ENCODE data around the gene BRPF1. TPM values are rescaled to one million over a fixed set of nuclear protein-coding genes. Genes with fewer than 3 reads are reported as not detected.

The BRPF1 gene, protein sequence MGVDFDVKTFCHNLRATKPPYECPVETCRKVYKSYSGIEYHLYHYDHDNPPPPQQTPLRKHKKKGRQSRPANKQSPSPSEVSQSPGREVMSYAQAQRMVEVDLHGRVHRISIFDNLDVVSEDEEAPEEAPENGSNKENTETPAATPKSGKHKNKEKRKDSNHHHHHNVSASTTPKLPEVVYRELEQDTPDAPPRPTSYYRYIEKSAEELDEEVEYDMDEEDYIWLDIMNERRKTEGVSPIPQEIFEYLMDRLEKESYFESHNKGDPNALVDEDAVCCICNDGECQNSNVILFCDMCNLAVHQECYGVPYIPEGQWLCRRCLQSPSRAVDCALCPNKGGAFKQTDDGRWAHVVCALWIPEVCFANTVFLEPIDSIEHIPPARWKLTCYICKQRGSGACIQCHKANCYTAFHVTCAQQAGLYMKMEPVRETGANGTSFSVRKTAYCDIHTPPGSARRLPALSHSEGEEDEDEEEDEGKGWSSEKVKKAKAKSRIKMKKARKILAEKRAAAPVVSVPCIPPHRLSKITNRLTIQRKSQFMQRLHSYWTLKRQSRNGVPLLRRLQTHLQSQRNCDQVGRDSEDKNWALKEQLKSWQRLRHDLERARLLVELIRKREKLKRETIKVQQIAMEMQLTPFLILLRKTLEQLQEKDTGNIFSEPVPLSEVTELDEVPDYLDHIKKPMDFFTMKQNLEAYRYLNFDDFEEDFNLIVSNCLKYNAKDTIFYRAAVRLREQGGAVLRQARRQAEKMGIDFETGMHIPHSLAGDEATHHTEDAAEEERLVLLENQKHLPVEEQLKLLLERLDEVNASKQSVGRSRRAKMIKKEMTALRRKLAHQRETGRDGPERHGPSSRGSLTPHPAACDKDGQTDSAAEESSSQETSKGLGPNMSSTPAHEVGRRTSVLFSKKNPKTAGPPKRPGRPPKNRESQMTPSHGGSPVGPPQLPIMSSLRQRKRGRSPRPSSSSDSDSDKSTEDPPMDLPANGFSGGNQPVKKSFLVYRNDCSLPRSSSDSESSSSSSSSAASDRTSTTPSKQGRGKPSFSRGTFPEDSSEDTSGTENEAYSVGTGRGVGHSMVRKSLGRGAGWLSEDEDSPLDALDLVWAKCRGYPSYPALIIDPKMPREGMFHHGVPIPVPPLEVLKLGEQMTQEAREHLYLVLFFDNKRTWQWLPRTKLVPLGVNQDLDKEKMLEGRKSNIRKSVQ (N-terminal part only)
- 6.3 and 7.8 TPM in 2 replicates for total RNA-seq (2014; rRNA removed; shearing (Covaris generic))
- 9.5 and 18.9 TPM in 2 replicates for polyA plus RNA-seq (2014; cell fraction: nucleus; rRNA removed)

GRCh38 chr3:9731206-9732079 lies at the start of gene BRPF1:
BRPF1 (plus strand) TSS chr3:9731735; CDS start chr3:9734141, 2,406 bp downstream.
- DNase-seq (ENCODE audit: extremely low read depth, low read depth), result peak; percentile 96

GRCh38 chr3:9682096-9682495 lies 49.4 kb upstream of the BRPF1 start:
- no peak for DNase-seq (ENCODE audit: extremely low read depth, low read depth)

DNA sequence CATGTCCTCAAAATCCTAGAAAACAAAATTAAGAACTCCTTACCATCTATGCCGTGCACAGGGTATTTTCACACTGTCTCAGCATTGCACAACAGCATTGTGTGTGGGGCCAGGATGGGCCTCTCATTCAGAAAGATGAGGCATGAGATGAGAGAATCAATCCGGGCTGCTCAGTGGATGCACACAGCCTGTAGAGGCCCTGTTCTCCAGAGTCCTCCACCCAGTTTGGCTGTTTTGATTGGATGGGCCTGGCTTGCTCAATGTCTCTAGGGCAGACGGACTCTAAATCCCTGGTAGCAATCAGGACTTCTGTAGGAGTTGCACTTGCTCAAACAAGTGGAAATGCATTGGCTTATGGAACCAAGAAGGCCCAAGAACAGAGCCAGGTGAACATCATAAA lies 48.1 kb upstream of the BRPF1 start:
- no peak for DNase-seq (ENCODE audit: extremely low read depth, low read depth)

DNA sequence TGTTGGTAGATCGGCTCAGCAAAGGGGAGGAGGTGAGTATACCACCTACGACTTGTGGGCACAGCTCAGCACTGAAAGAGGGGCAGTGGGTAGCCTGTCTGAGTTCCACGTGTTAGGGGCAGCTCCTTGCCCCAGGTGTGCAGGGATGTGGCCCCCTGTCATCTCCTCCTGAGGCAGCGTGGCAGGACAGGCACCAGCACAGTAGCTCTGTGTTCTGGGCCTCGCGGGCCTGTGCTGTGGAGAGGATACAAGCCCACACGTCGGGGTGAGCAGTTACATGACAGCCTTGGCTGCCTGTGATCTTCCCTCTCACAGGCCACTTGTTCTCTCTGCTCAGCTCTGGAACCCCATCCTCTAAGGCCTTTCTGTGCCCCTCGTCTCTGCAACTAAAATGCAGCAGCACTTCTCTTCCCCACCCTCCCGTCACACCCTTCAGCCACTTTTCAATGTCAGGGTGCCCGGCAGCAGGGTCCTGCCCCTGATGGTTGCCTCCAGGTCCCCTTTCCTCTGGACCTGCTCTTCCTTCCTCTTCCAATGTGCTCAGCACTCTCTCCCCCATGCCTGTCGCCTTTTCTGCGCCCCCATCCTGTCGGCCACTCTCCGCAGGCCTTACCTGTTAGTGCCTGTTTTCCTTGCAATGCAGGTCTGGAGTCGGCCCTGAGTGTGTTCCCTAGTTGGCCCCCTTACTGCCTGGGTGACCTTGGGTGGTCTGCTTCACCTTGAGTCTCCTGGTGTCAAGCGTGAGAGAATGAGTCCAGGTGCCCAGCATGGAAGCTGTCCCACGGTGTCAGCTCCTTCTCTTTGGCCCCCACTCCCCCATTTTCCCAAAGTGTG lies 46.1 kb upstream of the BRPF1 start:
- no peak for DNase-seq (ENCODE audit: extremely low read depth, low read depth)

DNA sequence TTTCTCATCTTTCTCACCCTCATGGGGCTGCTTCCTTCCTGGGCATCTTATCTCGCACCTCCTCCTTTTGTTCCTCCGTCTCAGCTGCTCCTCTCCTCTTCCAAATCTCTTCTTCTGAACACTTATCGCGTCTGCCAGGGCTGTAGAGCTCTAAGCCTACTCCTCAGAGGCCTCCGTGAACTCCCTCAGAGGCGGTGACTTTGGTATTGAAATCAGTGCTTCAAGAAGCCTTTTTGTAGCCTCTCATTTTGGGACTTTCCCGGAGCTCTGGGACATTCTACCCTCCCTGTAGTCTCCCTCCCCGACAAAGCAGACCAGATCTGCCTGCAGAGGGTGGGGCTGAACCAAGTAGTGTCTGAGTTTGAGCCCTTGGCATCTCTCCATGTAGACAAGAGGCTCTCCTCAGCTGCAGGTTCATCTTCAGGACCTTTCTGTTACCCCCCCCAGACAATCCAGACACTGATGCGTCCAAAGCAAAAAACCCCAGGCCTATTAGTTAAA lies 45.4 kb upstream of the BRPF1 start:
- DNase-seq (ENCODE audit: extremely low read depth, low read depth), result no peak

DNA sequence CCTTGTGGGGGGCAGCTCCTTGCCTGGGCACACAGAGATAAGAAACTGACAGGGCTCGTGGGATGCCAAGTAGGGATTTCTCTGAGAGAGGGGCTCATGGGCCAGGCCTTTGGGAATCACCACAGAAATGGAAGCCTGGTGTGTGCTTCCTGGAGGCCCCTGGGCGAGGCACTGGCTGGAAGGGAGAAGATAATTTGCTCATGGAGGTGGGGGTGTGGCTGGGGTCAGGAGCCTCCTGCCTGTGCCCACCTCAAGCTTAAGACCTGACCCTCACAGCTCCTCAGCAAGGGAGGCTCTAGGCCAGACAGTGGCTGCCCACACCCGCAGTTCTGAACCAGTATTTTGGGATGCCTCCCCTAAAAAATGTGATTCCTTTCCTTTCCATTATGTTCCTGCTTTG lies 44.8 kb upstream of the BRPF1 start:
- DNase-seq (ENCODE audit: extremely low read depth, low read depth), result no peak

DNA sequence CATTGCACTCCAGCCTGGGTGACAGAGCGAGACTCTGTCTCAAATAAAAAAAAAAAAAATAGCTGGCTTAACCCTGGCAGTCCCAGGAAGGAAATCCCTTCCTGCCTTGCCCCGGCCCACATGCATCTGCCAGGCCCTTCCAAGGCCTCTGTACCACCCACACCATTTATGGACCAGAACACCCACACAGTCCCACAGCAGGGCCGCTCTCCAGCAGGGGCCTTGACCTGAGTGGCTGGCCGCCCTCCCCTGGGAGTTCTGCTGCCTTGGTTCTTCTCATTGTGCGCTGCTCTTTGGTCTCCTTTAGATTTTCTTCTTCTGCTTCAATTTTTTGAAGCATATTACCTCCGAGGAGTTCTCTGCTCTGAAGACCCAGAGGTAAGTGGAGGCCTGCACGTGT lies 44.0 kb upstream of the BRPF1 start:
- DNase-seq (ENCODE audit: extremely low read depth, low read depth), result no peak

- no peak for DNase-seq (ENCODE audit: extremely low read depth, low read depth)
These were observed 42.6 kb upstream of the BRPF1 start for GRCh38 chr3:9688961-9689360.

GRCh38 chr3:9689757-9690156 lies 41.8 kb upstream of the BRPF1 start:
- DNase-seq (ENCODE audit: extremely low read depth, low read depth), result no peak

DNA sequence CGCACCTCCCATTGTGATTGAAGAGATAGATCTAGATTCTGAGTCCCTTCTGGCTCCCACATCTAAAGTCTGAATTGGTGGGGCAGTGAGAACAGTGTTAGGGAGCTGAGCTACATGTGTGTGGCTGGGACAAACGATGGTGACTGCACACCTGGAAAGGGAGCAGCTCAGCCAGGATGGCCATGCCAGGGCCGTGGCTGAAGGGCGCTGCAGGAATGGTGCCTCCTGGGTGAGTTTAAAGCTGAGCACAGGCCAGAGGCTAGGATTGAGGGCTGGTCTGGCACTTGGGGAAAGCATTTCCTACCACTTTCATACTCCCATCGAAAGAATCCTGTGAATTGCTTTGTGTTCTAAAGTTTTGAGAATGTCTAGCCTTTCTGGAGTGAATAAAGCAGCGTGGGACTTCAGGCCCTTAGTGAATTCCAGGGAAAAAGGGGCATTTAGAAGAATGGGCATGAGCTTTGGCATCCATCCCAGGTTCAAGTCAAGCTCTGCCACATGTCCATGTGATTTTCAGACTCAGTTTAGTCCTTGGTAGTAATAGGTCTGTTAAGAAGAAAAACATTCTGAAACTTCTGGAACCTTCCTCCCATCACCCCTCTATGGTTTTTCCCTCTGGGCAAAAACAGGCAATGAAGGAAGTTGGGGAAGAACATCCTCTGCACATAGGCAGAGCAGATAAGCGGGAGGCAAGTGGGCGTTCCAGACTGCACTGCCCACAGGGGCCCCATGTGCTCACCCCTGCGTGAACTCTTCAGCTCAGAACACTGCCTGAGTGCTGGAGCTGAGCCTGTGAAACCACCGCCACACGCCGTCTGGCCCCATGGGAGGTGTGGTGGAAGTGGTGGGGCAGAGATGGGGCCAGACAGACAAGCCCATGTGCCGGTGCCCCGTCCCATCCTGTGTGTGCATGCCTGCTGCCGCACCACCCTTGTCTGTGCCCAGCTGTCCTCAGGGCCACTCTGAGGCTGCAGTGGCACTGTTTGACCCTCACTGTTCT lies 40.8 kb upstream of the BRPF1 start:
- no peak for DNase-seq (ENCODE audit: extremely low read depth, low read depth)

GRCh38 chr3:9691636-9692035 lies 39.9 kb upstream of the BRPF1 start:
- DNase-seq (ENCODE audit: extremely low read depth, low read depth), result no peak

GRCh38 chr3:9692416-9692815 lies 39.1 kb upstream of the BRPF1 start:
- no peak for DNase-seq (ENCODE audit: extremely low read depth, low read depth)

- no peak for DNase-seq (ENCODE audit: extremely low read depth, low read depth)
These were observed 36.2 kb upstream of the BRPF1 start for GRCh38 chr3:9695345-9695744.

DNA sequence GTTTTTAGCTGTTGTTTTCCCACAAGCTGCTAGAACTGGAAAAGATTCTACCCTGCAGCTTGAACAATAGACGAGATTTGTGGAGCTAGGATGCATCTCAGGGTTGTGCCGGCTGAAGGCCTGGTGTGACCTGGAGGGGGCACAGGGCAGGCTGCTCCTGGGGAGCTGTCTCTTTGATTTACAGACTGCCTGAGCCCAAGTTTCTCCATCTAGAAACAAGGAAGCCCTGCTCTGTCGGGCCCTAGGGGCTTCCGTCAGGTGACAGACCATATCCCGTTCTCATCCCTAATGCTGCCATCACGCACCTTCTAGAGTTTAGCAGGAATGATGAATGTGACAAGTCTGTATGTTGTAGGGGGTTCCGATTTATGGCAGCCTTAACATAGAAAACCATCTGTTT lies 35.8 kb upstream of the BRPF1 start:
- DNase-seq (ENCODE audit: extremely low read depth, low read depth), result no peak

- DNase-seq (ENCODE audit: extremely low read depth, low read depth), result no peak
These were observed 34.9 kb upstream of the BRPF1 start for GRCh38 chr3:9696480-9697220.

DNA sequence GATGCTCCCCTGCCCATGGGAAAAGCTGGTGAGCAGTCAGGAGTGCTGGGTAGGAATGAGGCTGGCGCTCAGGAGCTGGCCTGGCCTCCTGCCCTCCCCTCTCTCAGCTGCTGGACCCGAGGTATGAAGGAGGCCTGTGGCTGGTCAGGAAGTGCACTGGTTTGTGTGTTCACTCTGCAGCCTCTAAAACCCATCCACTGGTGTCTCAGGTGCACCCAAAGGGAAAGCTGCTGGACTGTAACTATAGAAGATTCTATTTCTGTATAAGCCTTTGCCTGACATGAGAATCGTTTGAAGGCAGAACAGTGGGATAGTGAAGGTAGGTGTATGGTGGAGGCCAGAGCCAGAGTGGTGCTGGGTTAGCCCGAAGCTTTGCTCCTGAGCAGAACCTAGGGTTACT lies 33.6 kb upstream of the BRPF1 start:
- DNase-seq (ENCODE audit: extremely low read depth, low read depth), result no peak

DNA sequence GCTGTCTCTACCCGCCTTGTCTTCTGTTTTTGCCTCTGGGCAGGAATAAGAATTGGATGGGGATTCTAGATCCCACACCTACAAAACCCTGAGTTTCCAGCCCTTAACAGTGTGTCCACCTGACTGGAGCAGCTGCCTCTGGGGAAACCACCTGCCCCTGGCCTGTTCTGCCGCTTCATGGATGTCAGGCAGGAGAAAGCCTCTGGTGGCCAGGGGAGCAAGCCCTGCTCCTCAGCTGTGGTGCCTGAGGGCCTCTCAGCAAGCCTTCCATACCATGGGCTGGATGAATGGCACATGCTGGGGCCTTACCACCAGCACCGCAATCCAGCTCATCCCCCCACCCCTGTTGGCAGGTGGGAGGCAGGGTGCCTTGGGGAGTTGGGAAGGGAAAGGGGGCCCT lies 33.2 kb upstream of the BRPF1 start:
- DNase-seq (ENCODE audit: extremely low read depth, low read depth), result no peak
